K562 (cell line): ENCODE measurements around the gene OXTR. TPM values are rescaled to one million over a fixed set of nuclear protein-coding genes. Genes with fewer than 3 reads are reported as not detected.
A peak's percentile ranks its signal among the peaks of the same experiment; 100 is the strongest.

Experiments used
- ATAC-seq: fragments of 200-7000 bp; cut with Tn5 transposase; 3 replicates; pipeline ENCODE4 v1.9.1; 2020; ENCODE audit warnings: moderate library complexity
- BruUV-seq: library from RNA; stranded (reverse); fragments of 400-500 nt; replicated peaks from 2 replicates; lab custom pipeline; 2021; lab: Mats Ljungman, UMichigan
- CTCF ChIA-PET: fragments of 300-600 bp; formaldehyde crosslinking; extraction: SDS; loops from one replicate; lab custom pipeline; 2021; ENCODE audit warnings: low intra/inter-chr PET ratio; lab: Yijun Ruan, JAX
- POLR2A ChIA-PET: fragments of 300-600, 350-650 bp; sonication (Branson Sonifier 250); formaldehyde crosslinking; extraction: SDS; loops from one replicate; lab custom pipeline; 2021; ENCODE audit warnings: antibody characterized with exemption, inconsistent platforms; lab: Yijun Ruan, JAX
- DNase-seq, 4 experiments: peaks; one replicate each; pipeline versions ENCODE4 v3.0.0 to v3.0.0-alpha.2; 2011 to 2018; ENCODE audit warnings: low spot score in 3 of 4, mixed read lengths in 3 of 4; ENCODE audit errors: extremely low read depth in 1 of 4
- FAIRE-seq: peaks from 2 replicates; lab custom pipeline; 2011; peaks lifted over from hg19 to GRCh38; lab: Jason Lieb, UNC
- H2AFZ ChIP-seq: 2 replicates; pipeline ENCODE4 v1.6.0; 2011; ENCODE audit warnings: low read depth, low read length, control low read depth, inconsistent platforms
- H3K27ac ChIP-seq: fragments of 200-600 bp; 3 replicates; pipeline ENCODE4 v1.8.0; 2011; ENCODE audit warnings: low read depth, mild to moderate bottlenecking, control low read depth, inconsistent platforms, low read length, moderate library complexity, mixed read lengths; ENCODE audit errors: extremely low read depth
- H3K27me3 ChIP-seq, 2 experiments: fragments of 300-600 bp in 1 of 2; 2 replicates in 1 of 2; 3 replicates in 1 of 2; pipeline versions ENCODE4 v1.6.0 to v1.8.0; 2011; ENCODE audit warnings: inconsistent platforms in 2 of 2, low read length in 2 of 2, mild to moderate bottlenecking in 1 of 2, mixed read lengths in 1 of 2, moderate library complexity in 1 of 2; ENCODE audit not compliant: control insufficient read depth in 2 of 2, insufficient read depth in 2 of 2
- H3K36me3 ChIP-seq: fragments of 300-600 bp; 3 replicates; pipeline ENCODE4 v1.8.0; 2011; ENCODE audit warnings: mild to moderate bottlenecking, low read length, inconsistent platforms; ENCODE audit not compliant: control insufficient read depth, insufficient read depth
- H3K4me1 ChIP-seq, 2 experiments: fragments of 200-600 bp in 1 of 2; replicated peaks in 1 of 2; 2 replicates in 1 of 2; 3 replicates in 1 of 2; pipeline versions ENCODE4 v1.5.1 to v1.8.0; 2011; ENCODE audit warnings: inconsistent platforms in 2 of 2, low read length in 2 of 2, mild to moderate bottlenecking in 1 of 2, mixed read lengths in 1 of 2, moderate library complexity in 1 of 2; ENCODE audit not compliant: control insufficient read depth in 2 of 2, insufficient read depth in 2 of 2
- H3K4me2 ChIP-seq: 2 replicates; pipeline ENCODE4 v1.6.1; 2011; ENCODE audit warnings: low read length, control low read depth, inconsistent platforms, mixed read lengths; ENCODE audit not compliant: insufficient read depth
- H3K4me3 ChIP-seq: fragments of 200-600 bp; sonication (generic), shearing (Covaris generic); 2 replicates; pipeline ENCODE4 v1.5.1; 2016; ENCODE audit warnings: control low read depth, inconsistent platforms
- H3K79me2 ChIP-seq: fragments of 200-600 bp; 3 replicates; pipeline ENCODE4 v1.8.0; 2011; ENCODE audit warnings: low read length, inconsistent platforms; ENCODE audit not compliant: control insufficient read depth, insufficient read depth
- H3K9ac ChIP-seq, 2 experiments: 2 replicates each; pipeline versions ENCODE4 v1.6.0 to v1.6.1; 2011; ENCODE audit warnings: low read depth in 2 of 2, low read length in 2 of 2, control low read depth in 1 of 2, inconsistent platforms in 1 of 2, mild to moderate bottlenecking in 1 of 2, mixed read lengths in 1 of 2; ENCODE audit not compliant: insufficient read depth in 1 of 2
- H3K9me1 ChIP-seq: one replicate; pipeline ENCODE4 v1.6.0; 2011; ENCODE audit warnings: inconsistent platforms, mild to moderate bottlenecking, low read length, moderate library complexity; ENCODE audit not compliant: control insufficient read depth, insufficient read depth
- H3K9me3 ChIP-seq: replicated peaks from 2 replicates; pipeline ENCODE4 v1.5.1; 2011; ENCODE audit warnings: low read depth, low read length, inconsistent platforms; ENCODE audit not compliant: control insufficient read depth, insufficient read depth
- H4K20me1 ChIP-seq: replicated peaks from 2 replicates; pipeline ENCODE4 v1.6.1; 2011; ENCODE audit warnings: low read length, inconsistent platforms, mixed read lengths; ENCODE audit not compliant: control insufficient read depth, insufficient read depth
- CEBPG ChIP-seq, 3 experiments: fragments of 200-800 bp in 1 of 3; sonication (Bioruptor generic) in 1 of 3; sonication (generic) in 1 of 3; formaldehyde crosslinking in 1 of 3; IDR thresholded peaks in 2 of 3; conservative IDR thresholded peaks in 1 of 3; 2 replicates each; pipeline versions ENCODE4 v1.6.1 to v1.8.0; 2016 to 2022; ENCODE audit warnings: missing compliant biosample characterization in 2 of 3, missing genetic modification characterization in 2 of 3, mild to moderate bottlenecking in 1 of 3, missing genetic modification reagents in 1 of 3
- DNMT1 ChIP-seq: fragments of 450-650 bp; IDR thresholded peaks from 2 replicates; pipeline ENCODE4 v1.6.1; 2016; ENCODE audit warnings: antibody characterized with exemption, mild to moderate bottlenecking
- HNRNPUL1 ChIP-seq: fragments of 200-400 bp; formaldehyde crosslinking; IDR thresholded peaks from 2 replicates; pipeline ENCODE4 v1.6.1; 2017; ENCODE audit warnings: low read length
- KDM1A ChIP-seq, 2 experiments: fragments of 450-650 bp; IDR thresholded peaks; 2 replicates each; pipeline ENCODE4 v1.6.1; 2016; ENCODE audit warnings: mild to moderate bottlenecking in 2 of 2
- NR2C2 ChIP-seq, 2 experiments: fragments of 200-800 bp in 1 of 2; sonication (Bioruptor generic) in 1 of 2; sonication (generic) in 1 of 2; formaldehyde crosslinking in 1 of 2; IDR thresholded peaks; 2 replicates each; pipeline versions ENCODE4 v1.6.1 to v1.8.0; 2016 to 2022; ENCODE audit warnings: mild to moderate bottlenecking in 1 of 2, missing compliant biosample characterization in 1 of 2, missing genetic modification characterization in 1 of 2, missing genetic modification reagents in 1 of 2
- PREB ChIP-seq: sonication (generic); formaldehyde crosslinking; IDR thresholded peaks from 2 replicates; pipeline ENCODE4 v1.8.1; 2023; ENCODE audit warnings: mild to moderate bottlenecking, missing genetic modification reagents
- SRSF3 ChIP-seq: fragments of 200-400 bp; formaldehyde crosslinking; IDR thresholded peaks from 2 replicates; pipeline ENCODE4 v1.6.1; 2016; ENCODE audit warnings: mild to moderate bottlenecking, low read length, moderate library complexity; ENCODE audit not compliant: insufficient read depth
- TRIM25 ChIP-seq: fragments of 450-650 bp; IDR thresholded peaks from 2 replicates; pipeline ENCODE4 v1.7.0; 2016; ENCODE audit warnings: borderline replicate concordance
- ZBTB5 ChIP-seq: fragments of 450-650 bp; IDR thresholded peaks from 2 replicates; pipeline ENCODE4 v1.6.1; 2017; ENCODE audit warnings: antibody characterized with exemption
- ZNF354B ChIP-seq: fragments of 250-450 bp; sonication (Bioruptor Pico); IDR thresholded peaks from 2 replicates; pipeline ENCODE4 v1.4.0; 2020
- WGBS: fragments of 100-300 bp; shearing (Covaris generic); methylation state at CpG from one replicate; pipeline ENCODE4 v1.1.6; 2016; ENCODE audit warnings: low coverage, mixed read lengths; ENCODE audit not compliant: insufficient coverage; ENCODE audit errors: missing lambda C conversion rate; 5-methylcytosine and 5-hydroxymethylcytosine counted together
- in situ Hi-C: fragments of 300-500 bp; cut with MboI; formaldehyde crosslinking; loops from 4 replicates; pipeline ENCODE4 v1.15.0; 2018; ENCODE audit warnings: inconsistent platforms, mixed read lengths
- intact Hi-C: fragments of 100-400 bp; cut with micrococcal nuclease; formaldehyde crosslinking; loops from 2 replicates; pipeline ENCODE4 v1.14.2; 2022
- polyA plus RNA-seq, 8 experiments: library from polyadenylated mRNA; depleted of rRNA in 4 of 8; stranded (reverse) in 5 of 8; unstranded in 3 of 8; fragments of >200 nt; fragmentation: Nextera tagmentation in 2 of 8; fragmentation: Illumina TruSeq in 1 of 8; extraction: Ambion mirVana in 2 of 8; extraction: Trizol in 1 of 8; gene quantifications; 2 replicates each; pipeline versions ENCODE4 v1.2.1 to v1.2.3, GENCODE V29; 2011 to 2014; ENCODE audit warnings: inconsistent platforms in 1 of 8, missing spikeins in 1 of 8
- total RNA-seq, 7 experiments: library from RNA; depleted of rRNA in 6 of 7; stranded (reverse); fragments of >200 nt in 6 of 7; fragmentation: Illumina TruSeq in 2 of 7; extraction: Trizol in 2 of 7; gene quantifications; 2 replicates each; pipeline versions ENCODE4 v1.2.1 to v1.2.3, GENCODE V29; 2011 to 2021; ENCODE audit warnings: low replicate concordance in 1 of 7

Gene OXTR
- total and polyA plus RNA-seq, 9 of the 15 experiments (the other 6 are each of a cell fraction or from before 2014, with no cell fraction given), result 0.14 to 1.3 (median 0.80) TPM

- WGBS, result 0% methylated on average over 9 of the region's 9 CpGs
- no peaks in the 10 kb centered on the region for H3K4me1 ChIP-seq
- POLR2A ChIA-PET, result no interaction called here
- BruUV-seq, result no TSS peak
- no peak for FAIRE-seq
- no peak overlapping the region for H3K4me2 ChIP-seq
- no peaks in the 10 kb centered on the region for H3K9me3 ChIP-seq
- H3K36me3 ChIP-seq, result no peaks in the 10 kb centered on the region
- no peak for ATAC-seq
- CTCF ChIA-PET, result no interaction called here
- no peak overlapping the region for H3K27ac ChIP-seq
- H3K9me1 ChIP-seq, result peaks cover 1% of the 10 kb centered on the region
- TF ChIP-seq ZBTB5 (no peak), CEBPG (CRISPR knock-in tag; IDR thresholded peaks at IDR 0.05) (no peak), CEBPG (tag; conservative IDR thresholded peaks at IDR 0.05 in 1 of 2, IDR thresholded peaks at IDR 0.05 in 1 of 2) (no peak), SRSF3 (no peak), KDM1A (IDR thresholded peaks at IDR 0.05) (no peak), DNMT1 (no peak), HNRNPUL1 (no peak), PREB (CRISPR knock-in tag) (no peak), NR2C2 (CRISPR knock-in tag; IDR thresholded peaks at IDR 0.05) (no peak), NR2C2 (tag; IDR thresholded peaks at IDR 0.05) (no peak), ZNF354B (CRISPR knock-in tag) (no peak), TRIM25 (no peak)
- H4K20me1 ChIP-seq, result no peaks in the 10 kb centered on the region
- H2AFZ ChIP-seq, result no peak overlapping the region
- H3K9ac ChIP-seq, result peak overlapping the region in 1 of 2 experiments; percentile 30; a peak in 1 of 4 replicates
- peaks cover 15 to 59% of the 10 kb centered on the region in 2 experiments for H3K27me3 ChIP-seq
- in situ Hi-C loops (no loop called here), intact Hi-C loops (no loop called here)
- H3K79me2 ChIP-seq, result no peaks in the 10 kb centered on the region
- DNase-seq, result no peak
- H3K4me3 ChIP-seq, result no peak overlapping the region
Observed at GRCh38 chr3:8727605-8728512, 41.6 kb downstream of the OXTR start.
